HG03196 (cell line): Measurements from ENCODE around the gene SFSWAP.
"Not testable (repeated sequence)": the region's sequence is repeated elsewhere in the genome, so short reads cannot be mapped to it uniquely, and the experiment has no call there.

Experiments used
- ATAC-seq: cut with Tn5 transposase; IDR thresholded peaks from one replicate; pipeline ENCODE4 v1.9.1; 2021; ENCODE audit not compliant: unreplicated experiment

The SFSWAP gene

DNA sequence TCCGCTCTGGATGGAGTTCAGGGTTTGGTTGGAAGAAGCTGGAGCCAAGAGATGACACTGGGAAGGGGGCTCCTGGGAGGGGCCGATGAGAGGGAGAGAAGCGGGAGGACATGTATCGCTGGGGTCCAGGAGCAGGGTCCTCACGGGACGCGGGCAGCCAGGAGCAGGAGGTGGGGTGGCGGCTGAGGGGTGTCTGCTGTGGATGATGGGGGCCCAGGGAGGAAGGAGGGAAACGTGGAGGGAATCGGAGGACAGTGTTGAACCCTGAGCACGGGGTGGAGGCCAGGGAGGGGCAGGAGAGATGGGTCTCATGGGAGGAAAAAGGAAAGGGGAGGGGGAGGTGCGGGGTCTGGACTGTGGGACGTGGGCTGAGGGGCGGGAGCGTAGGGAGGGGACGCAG is 31.7 kb upstream of the SFSWAP start:
- not testable (repeated sequence) for ATAC-seq

DNA sequence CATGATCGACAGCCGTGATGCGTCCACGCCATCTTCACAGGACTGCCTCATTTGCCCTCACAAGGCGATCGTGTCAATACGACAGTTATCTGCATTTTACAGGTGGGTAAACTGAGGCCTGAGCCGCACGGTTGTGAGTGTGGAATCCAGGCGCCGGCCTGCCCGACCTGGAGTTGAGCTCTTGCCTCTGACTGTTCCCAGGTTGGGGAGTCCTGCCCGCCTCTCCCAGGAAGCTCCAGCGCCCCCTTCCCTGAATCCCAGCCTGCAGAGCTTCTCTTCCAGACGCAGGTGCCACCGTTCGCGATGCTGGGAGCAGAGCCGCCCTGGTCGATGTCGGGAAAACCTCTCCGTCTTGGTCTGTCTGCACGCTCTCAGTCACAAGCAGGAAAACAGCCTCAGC is 31.1 kb upstream of the SFSWAP start:
- ATAC-seq = not testable (repeated sequence)

DNA sequence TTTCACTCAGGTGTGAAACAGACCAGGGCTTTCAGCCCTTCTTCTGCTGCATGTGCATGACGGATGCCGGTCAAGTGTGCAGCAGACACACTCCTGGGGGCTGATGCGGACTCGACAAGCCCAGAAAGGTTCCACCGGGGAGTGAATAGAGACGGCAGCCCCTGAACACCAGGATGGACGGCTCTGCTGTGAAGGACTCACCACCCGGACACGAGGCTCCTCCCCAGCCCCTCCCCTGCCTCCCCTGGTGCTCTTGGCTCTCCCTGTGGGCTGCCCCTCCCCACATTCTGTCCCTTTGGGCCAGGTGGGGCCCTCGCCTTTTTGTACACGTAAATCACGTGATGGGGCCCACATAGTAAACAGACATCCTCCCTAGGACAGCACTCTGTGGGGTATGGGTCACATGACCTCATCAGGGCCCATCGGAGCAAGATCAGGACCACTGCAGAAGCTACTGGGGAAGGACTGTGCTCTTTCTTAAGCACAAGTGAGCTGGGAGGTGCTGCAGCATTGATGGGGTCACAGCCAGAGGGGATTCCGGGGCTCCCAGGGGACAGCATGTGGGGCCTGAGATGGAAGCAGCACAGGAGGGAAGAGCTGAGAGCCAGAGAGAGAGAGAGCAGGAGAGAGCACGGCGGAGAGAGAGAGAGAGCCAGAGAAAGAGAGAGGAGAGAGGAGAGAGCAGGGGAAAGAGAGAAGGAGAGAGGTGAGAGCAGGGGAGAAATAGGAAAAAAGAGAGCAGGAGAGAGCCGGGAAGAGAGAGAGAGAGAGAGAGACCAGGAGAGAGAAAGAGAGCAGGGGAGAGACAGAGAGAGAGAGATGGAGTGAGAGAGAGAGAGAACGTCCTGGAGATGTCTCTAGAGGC is 30.3 kb upstream of the SFSWAP start:
- ATAC-seq = not testable (repeated sequence)

DNA sequence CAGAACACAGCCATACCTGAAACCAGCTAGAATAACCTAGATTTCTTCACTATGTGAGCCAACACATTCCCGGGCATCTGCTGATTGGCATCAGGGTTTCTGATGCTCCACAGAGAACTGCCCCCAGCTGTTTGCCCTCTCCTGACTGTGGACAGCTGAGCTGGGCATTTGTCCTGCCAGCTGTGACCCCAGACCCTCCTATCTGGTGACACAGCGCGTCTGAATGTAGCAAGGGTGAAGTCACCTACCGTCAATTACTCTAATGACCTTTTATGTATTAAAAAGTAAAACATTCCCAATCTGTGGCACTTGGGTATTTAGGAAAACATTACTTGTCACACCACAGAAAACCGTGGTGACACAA is 29.7 kb upstream of the SFSWAP start:
- no peak for ATAC-seq

DNA sequence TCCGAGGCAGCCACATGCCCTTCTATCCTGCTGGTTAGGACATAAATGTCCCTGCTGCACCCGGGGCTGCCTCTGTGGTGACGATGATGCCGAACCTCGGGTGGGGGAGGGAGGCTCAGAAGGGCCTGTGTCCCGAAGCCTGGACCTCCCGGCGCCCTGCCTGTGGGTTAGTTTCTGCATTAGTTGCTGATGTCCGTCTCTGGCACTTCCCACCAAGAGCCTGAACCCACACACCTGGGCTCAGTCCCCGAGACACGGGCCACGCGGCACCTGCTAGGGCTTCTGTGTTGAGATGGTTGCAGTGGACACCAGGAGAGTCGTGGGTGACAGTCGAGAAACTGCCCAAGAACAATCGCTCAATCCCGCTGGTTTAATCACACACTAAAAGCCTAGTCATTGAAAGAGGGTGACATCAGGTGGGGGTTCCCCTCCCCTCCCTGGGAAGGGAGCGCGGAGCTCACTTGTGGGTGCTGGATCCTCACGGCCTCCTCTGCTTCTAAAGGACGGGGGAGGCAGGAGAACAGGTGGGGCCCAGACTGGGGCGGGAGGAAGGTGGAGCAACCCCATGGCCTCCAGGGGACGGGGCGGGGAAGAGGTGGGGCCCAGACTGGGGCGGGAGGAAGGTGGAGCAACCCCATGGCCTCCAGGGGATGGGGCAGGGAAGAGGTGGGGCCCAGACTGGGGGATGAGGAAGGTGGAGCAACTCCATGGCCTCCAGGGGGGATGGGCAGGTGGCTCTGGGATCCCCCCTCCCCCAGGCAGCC is 29.0 kb upstream of the SFSWAP start:
- ATAC-seq = peak; percentile 85

DNA sequence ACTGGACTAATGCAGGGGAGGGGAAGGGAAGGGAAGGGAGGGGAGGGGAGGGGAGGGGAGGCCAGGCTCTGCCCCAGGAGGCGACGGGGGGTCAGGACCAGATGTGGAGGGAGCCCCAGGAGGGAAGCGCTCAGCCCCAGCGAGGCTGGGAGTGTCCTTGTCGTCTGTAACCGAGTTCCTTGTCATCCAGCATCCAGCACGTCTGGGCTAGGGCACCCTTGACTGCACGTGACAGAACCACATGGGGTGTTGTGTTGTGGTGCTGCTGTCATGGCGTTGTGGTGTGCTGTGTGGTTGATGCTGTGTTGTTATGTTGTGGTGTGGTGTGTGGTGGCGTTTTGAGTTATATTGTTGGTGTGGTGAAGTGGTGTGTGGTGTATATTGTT is 28.4 kb upstream of the SFSWAP start:
- ATAC-seq = no peak

DNA sequence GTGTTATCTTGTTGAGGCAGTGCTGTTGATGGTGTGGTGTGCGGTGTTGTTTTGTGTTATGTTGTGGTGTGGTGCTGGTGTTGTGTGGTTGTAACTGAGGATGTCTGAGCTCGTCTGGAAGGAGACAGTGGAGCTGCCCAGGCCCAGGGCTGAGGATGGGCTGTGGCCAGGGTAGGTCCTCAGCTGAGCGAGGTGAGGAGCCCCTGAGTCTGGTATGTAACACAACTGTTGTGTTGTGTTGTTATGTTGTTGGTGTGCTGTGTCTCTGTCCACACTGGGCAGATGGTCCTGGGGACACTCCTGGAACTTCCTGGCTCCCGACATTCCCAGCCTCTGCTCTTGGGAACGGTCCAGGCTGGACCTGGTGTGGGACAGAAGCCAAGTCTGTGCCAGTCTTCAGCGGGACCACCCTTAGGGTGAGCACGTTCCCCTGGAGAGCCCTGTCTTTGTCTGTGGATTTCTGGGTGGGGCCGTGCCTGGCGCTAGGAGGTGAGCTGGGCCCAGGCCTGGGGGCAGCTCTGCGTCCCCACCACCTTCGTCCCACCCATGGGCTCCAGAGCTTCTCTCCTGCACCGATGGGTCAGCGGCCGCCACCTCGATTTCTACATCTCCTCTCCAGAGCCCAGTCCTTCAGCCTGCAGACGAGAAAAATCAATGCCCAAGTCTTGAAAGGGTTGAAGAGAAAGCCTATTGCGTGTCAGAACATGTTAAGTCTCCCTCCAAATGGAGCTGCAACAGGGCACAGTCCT is 27.4 kb upstream of the SFSWAP start:
- no peak for ATAC-seq

DNA sequence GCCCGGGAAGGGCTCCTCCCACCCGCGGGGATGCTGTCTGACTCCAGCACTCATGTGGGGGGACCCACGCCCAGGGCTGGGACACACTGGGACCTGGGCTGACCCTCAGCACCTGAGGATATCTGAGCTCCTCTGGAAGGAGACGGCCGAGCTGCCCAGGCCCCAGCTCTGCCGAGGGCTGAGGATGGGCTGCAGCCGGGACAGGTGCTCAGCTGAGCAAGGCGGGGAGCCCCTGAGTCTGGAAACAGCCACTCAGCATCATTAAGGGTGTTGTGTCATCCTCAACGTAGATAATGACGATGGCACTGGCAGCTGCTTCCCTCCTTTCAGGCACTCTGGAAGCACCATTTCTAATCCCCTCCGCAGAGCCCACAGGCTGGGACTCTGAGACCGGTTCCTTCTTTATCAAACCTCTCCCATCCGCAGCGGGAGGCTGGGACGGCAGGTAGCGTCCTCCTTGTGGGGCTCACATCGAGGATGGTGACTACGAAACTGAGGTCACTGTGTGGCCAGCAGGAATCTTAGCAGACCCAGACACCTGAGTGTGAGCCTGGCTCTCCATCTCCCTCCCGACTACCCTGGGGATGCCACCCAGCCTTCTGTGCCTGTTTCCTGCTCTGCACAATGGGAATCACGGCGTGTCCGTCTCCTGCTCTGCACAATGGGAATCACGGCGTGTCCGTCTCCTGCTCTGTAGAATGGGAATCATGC is 26.7 kb upstream of the SFSWAP start:
- no peak for ATAC-seq

DNA sequence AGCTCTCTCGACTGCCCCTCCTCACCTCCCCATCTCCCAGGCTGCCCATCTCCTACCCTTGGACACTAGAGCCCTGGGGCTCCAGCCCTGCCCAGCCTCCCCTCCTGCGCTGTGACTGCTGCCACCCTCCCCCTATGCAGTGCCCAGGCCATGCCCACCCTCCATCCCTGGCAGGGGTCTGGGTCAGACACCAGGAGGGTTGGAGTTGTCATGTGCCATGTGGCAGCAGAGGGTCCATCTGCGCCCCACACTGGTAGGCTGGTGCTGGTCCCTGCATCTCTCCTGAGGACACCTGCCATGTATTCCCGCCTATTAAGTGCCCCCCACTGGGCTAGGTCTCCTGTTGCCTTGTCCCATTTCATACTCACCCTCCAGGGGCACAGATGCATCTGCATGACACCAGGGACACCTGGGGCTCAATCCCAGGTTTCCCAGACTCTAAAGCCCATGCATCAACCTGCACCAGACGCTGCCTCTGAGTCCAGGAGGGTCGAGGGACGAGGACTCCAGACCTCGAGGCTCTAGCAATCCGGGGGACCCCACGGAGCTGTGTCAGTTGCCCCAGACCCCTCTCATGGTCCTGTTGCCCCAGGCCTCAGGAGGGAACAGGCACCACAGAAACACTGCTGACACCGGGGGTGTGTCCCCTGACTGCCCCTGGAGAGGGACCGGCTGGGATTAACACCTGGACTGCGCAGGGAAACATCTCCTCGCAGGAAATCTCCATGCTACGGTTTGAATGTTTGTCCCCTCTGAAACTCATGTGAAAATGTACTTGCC is 23.4 kb upstream of the SFSWAP start:
- ATAC-seq = no peak

DNA sequence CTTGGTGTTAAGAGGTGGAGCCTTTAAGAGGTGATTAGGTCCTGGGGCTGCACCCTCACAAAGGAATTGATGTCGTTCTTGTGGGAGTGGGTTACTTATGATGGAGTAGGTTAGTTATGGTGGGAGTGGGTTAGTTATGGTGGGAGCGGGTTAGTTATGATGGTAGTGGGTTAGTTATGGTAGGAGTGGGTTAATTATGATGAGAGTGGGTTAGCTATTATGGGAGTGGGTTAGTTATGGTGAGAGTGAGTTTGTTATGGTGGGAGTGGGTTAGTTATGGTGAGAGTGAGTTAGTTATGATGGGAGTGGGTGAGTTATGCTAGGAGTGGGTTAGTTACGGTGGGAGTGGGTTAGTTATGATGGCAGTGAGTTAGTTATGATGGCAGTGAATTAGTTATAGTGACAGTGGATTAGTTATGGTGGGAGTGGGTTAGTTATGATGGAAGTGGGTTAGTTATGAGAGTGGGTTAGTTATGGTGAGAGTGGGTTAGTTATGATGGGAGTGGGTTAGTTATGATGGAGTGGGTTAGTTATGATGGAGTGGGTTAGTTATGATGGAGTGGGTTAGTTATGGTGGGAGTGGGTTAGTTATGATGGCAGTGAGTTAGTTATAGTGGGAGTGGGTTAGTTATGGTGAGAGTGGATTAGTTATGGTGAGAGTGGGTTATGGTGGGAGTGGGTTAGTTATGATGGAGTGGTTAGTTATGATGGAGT is 22.6 kb upstream of the SFSWAP start:
- ATAC-seq = no peak

DNA sequence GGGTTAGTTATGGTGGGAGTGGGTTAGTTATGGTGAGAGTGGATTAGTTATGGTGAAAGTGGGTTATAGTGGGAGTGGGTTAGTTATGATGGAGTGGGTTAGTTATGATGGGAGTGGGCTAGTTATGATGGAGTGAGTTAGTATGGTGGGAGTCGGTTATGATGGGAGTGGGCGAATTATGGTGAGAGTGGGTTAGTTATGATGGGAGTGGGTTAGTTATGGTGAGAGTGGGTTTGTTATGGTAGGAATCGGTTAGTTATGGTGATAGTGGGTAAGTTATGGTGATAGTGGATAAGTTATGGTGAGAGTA is 22.1 kb upstream of the SFSWAP start:
- no peak for ATAC-seq

DNA sequence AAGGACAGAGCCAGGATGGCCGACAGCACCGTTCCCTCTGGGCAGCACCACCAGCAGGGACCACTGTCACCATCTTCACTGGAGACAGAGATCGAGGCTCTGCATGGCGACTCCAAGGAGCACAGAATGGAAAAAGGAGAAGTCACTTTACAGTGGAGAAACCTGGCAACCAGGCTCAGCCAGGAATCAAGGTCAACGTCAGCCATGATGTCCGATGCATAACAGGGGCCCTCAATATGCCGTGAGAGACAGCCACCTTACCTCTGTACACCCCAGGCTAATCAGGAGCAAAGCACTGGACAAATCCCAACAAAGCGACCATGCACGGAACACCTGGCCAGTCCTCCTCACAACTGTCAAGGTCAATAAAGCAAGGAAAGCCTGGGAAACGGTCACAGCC is 20.6 kb upstream of the SFSWAP start:
- no peak for ATAC-seq

DNA sequence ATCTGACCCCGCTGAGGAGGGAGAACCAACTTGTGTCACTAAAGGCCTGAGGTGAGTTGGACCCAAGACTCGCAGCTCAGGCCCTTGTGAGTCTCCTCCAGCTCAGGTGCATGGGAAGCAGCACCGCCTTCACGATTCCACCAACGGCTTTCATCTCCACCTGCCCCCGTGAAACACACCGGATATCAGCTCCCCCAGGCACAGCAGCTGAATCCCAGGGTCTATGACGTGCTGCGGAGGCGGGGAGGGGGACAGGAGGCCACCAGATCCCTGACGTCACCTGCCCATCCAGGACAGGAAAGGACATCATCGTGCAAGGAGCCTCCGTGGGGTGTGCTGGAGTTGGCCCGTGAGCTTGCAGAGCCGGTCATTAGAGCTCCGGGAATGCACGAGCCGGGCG is 18.5 kb upstream of the SFSWAP start:
- no peak for ATAC-seq

DNA sequence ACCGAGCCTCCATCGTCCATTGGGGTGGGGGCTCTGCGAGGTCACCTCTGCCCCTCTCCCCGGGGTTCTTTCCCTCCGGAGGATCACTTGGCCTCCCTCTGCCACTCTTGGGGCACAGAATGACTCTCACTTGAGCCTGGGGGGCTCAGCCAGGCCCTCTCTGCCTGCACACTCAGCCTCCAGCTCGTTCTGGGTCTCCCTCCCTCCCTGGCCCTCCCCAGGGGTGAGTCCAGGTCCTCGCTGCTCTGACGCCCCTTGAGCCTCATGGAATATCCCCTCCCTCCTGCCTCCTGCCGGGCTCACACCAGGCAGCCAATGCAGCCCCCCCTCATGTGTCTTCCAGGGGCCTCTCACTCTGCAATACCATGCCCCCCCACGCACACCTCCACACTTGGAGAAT is 17.7 kb upstream of the SFSWAP start:
- ATAC-seq = no peak

DNA sequence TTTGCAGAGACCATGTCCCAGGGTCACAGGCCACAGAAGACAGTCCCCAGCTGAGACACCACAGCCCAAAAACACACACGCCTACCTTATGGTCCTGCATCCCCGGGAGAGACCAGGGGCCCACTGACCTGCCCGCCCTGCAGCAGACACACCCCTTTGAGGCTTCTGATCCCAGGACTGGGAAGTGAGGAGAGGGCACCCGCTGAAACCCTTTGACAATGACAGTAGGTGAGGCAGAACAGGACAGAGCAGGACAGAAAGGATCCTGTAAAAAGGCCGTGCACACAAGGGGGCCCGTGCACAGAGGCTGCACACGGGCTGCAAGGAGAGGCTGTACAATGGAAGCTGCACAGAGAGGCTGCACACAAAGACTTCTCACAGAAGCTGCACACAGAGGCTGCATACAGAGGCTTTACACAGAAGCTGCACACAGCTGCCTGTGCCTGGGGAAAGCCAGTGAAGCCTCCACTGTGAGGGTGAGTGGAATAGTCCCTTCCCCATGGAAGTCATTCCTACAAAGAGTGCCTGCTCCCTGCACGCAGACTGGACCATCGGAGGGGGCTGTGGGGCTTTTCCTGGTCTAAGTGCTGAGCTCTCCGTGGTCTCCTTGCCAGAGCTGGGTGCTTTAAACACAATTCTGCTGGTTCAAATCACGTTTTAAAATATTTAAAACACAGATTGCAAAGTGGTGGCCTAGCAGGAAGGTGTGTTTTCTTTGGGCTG is 16.6 kb upstream of the SFSWAP start:
- ATAC-seq = no peak

DNA sequence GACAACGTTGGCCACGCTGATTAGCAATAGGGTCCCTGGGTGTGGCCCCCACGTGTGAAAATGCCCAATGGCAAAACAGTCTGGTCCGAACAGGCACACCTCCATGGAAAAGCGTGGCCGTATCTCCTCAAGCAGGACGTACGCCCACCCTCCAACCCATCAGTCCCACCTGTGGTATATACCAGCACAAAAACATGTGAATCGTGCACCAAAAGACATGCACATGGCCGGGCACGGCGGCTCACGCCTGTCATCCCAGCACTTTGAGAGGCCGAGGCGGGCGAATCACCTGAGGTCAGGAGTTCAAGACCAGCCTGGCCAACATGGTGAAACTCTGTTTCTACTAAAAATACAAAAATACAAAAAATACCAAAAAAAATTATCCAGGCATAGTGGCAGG is 14.9 kb upstream of the SFSWAP start:
- no peak for ATAC-seq

DNA sequence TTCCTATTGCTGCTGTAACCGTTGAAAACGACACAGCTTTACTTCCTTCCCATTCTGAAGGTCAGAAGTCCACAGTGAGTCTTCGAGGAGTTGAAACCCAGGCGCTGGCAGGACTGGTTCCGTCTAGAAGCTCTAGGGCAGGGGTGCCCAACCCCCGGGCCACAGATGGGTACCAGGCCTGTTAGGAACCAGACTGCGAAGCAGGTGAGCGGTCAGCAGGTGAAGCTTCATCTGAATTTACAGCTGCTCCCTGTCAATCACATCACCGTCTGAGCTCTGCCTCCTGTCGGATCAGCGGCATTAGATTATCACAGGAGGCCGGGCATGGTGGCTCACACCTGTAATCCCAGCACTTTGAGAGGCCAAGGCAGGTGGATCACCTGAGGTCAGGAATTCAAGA is 12.6 kb upstream of the SFSWAP start:
- ATAC-seq = no peak

DNA sequence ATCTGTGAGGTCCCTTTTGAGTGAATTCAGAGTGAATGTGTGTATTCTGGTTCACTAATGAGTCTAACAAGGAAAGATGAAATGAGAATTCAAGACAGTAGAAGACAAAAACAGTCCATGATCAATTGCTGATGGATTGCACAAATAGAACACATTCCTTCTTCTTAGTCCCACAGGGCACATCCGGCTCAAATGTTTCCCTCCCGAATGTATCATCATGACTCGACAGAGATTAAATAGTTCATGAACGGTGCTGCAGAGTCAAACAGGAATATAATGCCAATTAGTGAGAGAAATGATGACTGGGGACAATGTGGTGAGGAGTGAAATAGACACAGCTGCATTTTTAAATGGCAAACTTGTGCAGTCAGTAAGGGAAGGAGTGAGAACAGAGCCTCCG is 11.5 kb upstream of the SFSWAP start:
- ATAC-seq = no peak

DNA sequence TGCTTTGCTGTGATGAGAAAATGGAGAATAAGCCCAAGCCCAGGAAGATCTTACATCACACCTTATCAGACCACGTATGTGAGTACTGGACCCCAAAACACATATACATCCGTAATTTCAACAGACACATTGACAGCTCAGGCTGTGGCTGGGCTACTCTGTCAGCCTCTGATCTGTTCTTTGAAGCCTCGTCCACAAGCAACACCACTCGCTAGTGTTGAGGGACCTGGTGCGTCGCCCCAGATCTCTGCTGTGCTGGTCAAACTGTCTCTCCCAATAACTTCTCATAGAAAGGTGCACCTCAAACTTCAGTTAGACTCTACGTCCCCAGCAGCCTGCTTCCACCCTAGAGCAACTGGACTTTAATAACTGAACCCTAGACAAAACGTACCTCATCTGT is 10.6 kb upstream of the SFSWAP start:
- no peak for ATAC-seq
